Stimulated activated naive CD8-positive, alpha-beta T cell treated with anti-CD3 and anti-CD28 coated beads, Interleukin-15, Interleukin-2, amounts not matched to agents 100 ng/mL and 50 ng/mL, for 24 hours (primary cell): Measurements from ENCODE around the gene OPN1MW3.
"Not testable (repeated sequence)": the region's sequence is repeated elsewhere in the genome, so short reads cannot be mapped to it uniquely, and the experiment has no call there.

Experiments
- H3K27ac Mint-ChIP-seq: one replicate; pipeline ENCODE4 v1.8.0; 2021; ENCODE audit warnings: mild to moderate bottlenecking, mixed read lengths
- H3K27me3 Mint-ChIP-seq: one replicate; pipeline ENCODE4 v1.8.0; 2021; ENCODE audit warnings: mixed read lengths
- H3K36me3 Mint-ChIP-seq: one replicate; pipeline ENCODE4 v1.8.0; 2021; ENCODE audit warnings: low read depth, mixed read lengths
- H3K4me1 Mint-ChIP-seq: one replicate; pipeline ENCODE4 v1.8.0; 2021; ENCODE audit warnings: low read depth, mixed read lengths
- H3K4me3 Mint-ChIP-seq: one replicate; pipeline ENCODE4 v1.8.0; 2021; ENCODE audit warnings: mild to moderate bottlenecking, mixed read lengths
- H3K9me3 Mint-ChIP-seq: one replicate; pipeline ENCODE4 v1.8.0; 2021; ENCODE audit warnings: mixed read lengths

OPN1MW3 gene

GRCh38 chrX:154284489-154285338, 27.3 kb downstream of the OPN1MW3 start:
- not testable (repeated sequence) for H3K27me3 Mint-ChIP-seq, H3K27ac Mint-ChIP-seq, H3K4me1 Mint-ChIP-seq, H3K4me3 Mint-ChIP-seq, H3K36me3 Mint-ChIP-seq, H3K9me3 Mint-ChIP-seq

GRCh38 chrX:154286406-154286805, 29.0 kb downstream of the OPN1MW3 start:
- H3K36me3 Mint-ChIP-seq, H3K27me3 Mint-ChIP-seq, H3K4me1 Mint-ChIP-seq, H3K4me3 Mint-ChIP-seq, H3K27ac Mint-ChIP-seq, H3K9me3 Mint-ChIP-seq: not testable (repeated sequence)

GRCh38 chrX:154294791-154295574, 37.6 kb downstream of the OPN1MW3 start, which contains the start of gene TEX28:
TEX28 (minus strand) TSS chrX:154295124; CDS start chrX:154292117, 3,007 bp downstream.
- Mint-ChIP-seq H3K4me1 (peaks cover 5% of the 10 kb centered on the region), H3K27ac (no peak within 1 kb of the TSS), H3K9me3 (no peaks in the 10 kb centered on the region), H3K27me3 (no peaks in the 10 kb centered on the region), H3K4me3 (no peak within 1 kb of the TSS), H3K36me3 (no peaks in the 10 kb centered on the region)

GRCh38 chrX:154295664-154296310, 38.4 kb downstream of the OPN1MW3 start, which contains the start of gene TKTL1:
TKTL1 (plus strand) TSS chrX:154295795; CDS start chrX:154295860, 65 bp downstream.
- peaks cover 5% of the 10 kb centered on the region for H3K4me1 Mint-ChIP-seq
- H3K27ac Mint-ChIP-seq, result no peak within 1 kb of the TSS
- H3K36me3 Mint-ChIP-seq, result no peaks in the 10 kb centered on the region
- H3K27me3 Mint-ChIP-seq, result no peaks in the 10 kb centered on the region
- H3K4me3 Mint-ChIP-seq, result no peak within 1 kb of the TSS
- H3K9me3 Mint-ChIP-seq, result no peaks in the 10 kb centered on the region

GRCh38 chrX:154296731-154297130, 39.3 kb downstream of the OPN1MW3 start:
- Mint-ChIP-seq H3K36me3 (no peaks in the 10 kb centered on the region), H3K4me1 (peaks cover 5% of the 10 kb centered on the region), H3K27me3 (no peaks in the 10 kb centered on the region), H3K4me3 (no peak overlapping the region), H3K9me3 (no peaks in the 10 kb centered on the region), H3K27ac (no peak overlapping the region)

GRCh38 chrX:154298312-154298711, 40.9 kb downstream of the OPN1MW3 start:
- no peak overlapping the region for H3K4me3 Mint-ChIP-seq
- no peaks in the 10 kb centered on the region for H3K36me3 Mint-ChIP-seq
- H3K9me3 Mint-ChIP-seq, result no peaks in the 10 kb centered on the region
- peaks cover 5% of the 10 kb centered on the region for H3K4me1 Mint-ChIP-seq
- H3K27ac Mint-ChIP-seq, result no peak overlapping the region
- H3K27me3 Mint-ChIP-seq, result no peaks in the 10 kb centered on the region

GRCh38 chrX:154300816-154301215, 43.4 kb downstream of the OPN1MW3 start:
- Mint-ChIP-seq H3K36me3 (no peaks in the 10 kb centered on the region), H3K9me3 (no peaks in the 10 kb centered on the region), H3K4me3 (no peak overlapping the region), H3K27ac (no peak overlapping the region), H3K27me3 (no peaks in the 10 kb centered on the region), H3K4me1 (peaks cover 10% of the 10 kb centered on the region)

GRCh38 chrX:154302998-154303397, 45.6 kb downstream of the OPN1MW3 start:
- peaks cover 13% of the 10 kb centered on the region for H3K4me1 Mint-ChIP-seq
- H3K27me3 Mint-ChIP-seq, H3K36me3 Mint-ChIP-seq, H3K27ac Mint-ChIP-seq, H3K4me3 Mint-ChIP-seq, H3K9me3 Mint-ChIP-seq: not testable (repeated sequence)

- Mint-ChIP-seq H3K4me3 (no peak overlapping the region), H3K9me3 (no peaks in the 10 kb centered on the region)
Measured at GRCh38 chrX:154303476-154303875, 46.1 kb downstream of the OPN1MW3 start.

GRCh38 chrX:154304846-154305245, 47.5 kb downstream of the OPN1MW3 start:
- Mint-ChIP-seq H3K27ac (no peak overlapping the region), H3K27me3 (no peaks in the 10 kb centered on the region), H3K4me1 (peaks cover 21% of the 10 kb centered on the region), H3K9me3 (no peaks in the 10 kb centered on the region), H3K36me3 (no peaks in the 10 kb centered on the region), H3K4me3 (no peak overlapping the region)

More at GRCh38 chrX:154303476-154303875, 46.1 kb downstream of the OPN1MW3 start:
- Mint-ChIP-seq H3K27me3 (no peaks in the 10 kb centered on the region), H3K36me3 (no peaks in the 10 kb centered on the region), H3K4me1 (peaks cover 16% of the 10 kb centered on the region), H3K27ac (no peak overlapping the region)

- H3K27me3 Mint-ChIP-seq, result no peaks in the 10 kb centered on the region
- H3K4me3 Mint-ChIP-seq, result no peak overlapping the region
- H3K36me3 Mint-ChIP-seq, result no peaks in the 10 kb centered on the region
- no peak overlapping the region for H3K27ac Mint-ChIP-seq
- H3K9me3 Mint-ChIP-seq, result no peaks in the 10 kb centered on the region
- peaks cover 24% of the 10 kb centered on the region for H3K4me1 Mint-ChIP-seq
Measured at GRCh38 chrX:154305541-154306205, 48.3 kb downstream of the OPN1MW3 start.

- Mint-ChIP-seq H3K36me3 (no peaks in the 10 kb centered on the region), H3K27me3 (no peaks in the 10 kb centered on the region), H3K9me3 (no peaks in the 10 kb centered on the region), H3K4me3 (no peak overlapping the region), H3K27ac (no peak overlapping the region), H3K4me1 (peaks cover 39% of the 10 kb centered on the region)
Measured at GRCh38 chrX:154307202-154307601, 49.8 kb downstream of the OPN1MW3 start.

- no peak overlapping the region for H3K4me3 Mint-ChIP-seq
- H3K36me3 Mint-ChIP-seq, result no peaks in the 10 kb centered on the region
- H3K4me1 Mint-ChIP-seq, result peaks cover 50% of the 10 kb centered on the region
- H3K27me3 Mint-ChIP-seq, result no peaks in the 10 kb centered on the region
- H3K9me3 Mint-ChIP-seq, result no peaks in the 10 kb centered on the region
- H3K27ac Mint-ChIP-seq, result peak overlapping the region; percentile 5
Measured at GRCh38 chrX:154308108-154308946, 50.9 kb downstream of the OPN1MW3 start.
